CD4-positive, alpha-beta T cell (primary cell): ENCODE results near the gene MPIG6B. TPM values are rescaled to one million over a fixed set of nuclear protein-coding genes. Genes with fewer than 3 reads are reported as not detected.

ENCODE experiments used
- ATAC-seq: fragments of 200-7000 bp; cut with Tn5 transposase; one replicate; pipeline ENCODE4 v1.10.0; 2022; ENCODE audit warnings: mild to moderate bottlenecking; ENCODE audit not compliant: poor library complexity
- CTCF ChIA-PET: fragments of 350-600 bp; sonication (Branson Sonifier 250); formaldehyde crosslinking; loops from one replicate; lab custom pipeline; 2021; ENCODE audit warnings: antibody characterized with exemption, inconsistent platforms; lab: Charles Lee
- POLR2A ChIA-PET: fragments of 350-600 bp; sonication (Branson Sonifier 250); formaldehyde crosslinking; loops from one replicate; lab custom pipeline; 2021; ENCODE audit warnings: antibody characterized with exemption, inconsistent platforms; lab: Charles Lee
- DNase-seq, 14 experiments: peaks; one replicate each; pipeline ENCODE4 v3.0.0-alpha.2; 2013 to 2020; ENCODE audit warnings: mixed read lengths in 2 of 14
- H3K27ac ChIP-seq, 2 donors: one replicate each; pipeline versions ENCODE4 v1.5.1 to v1.7.0; 2013; ENCODE audit warnings: low read length in 2 of 2, low read depth in 1 of 2, mild to moderate bottlenecking in 1 of 2
- H3K27me3 ChIP-seq, 2 experiments: 1 replicate in 1 of 2; 2 replicates in 1 of 2; pipeline versions ENCODE4 v1.6.1 to v1.7.0; 2013; ENCODE audit warnings: low read length in 2 of 2, control low read depth in 1 of 2, mild to moderate bottlenecking in 1 of 2, moderate library complexity in 1 of 2; ENCODE audit not compliant: insufficient read depth in 2 of 2, control insufficient read depth in 1 of 2
- H3K36me3 ChIP-seq: one replicate; pipeline ENCODE4 v1.6.1; 2013; ENCODE audit warnings: low read length, control low read depth; ENCODE audit not compliant: insufficient read depth
- H3K4me1 ChIP-seq: one replicate; pipeline ENCODE4 v1.6.1; 2013; ENCODE audit warnings: low read length, control low read depth; ENCODE audit not compliant: insufficient read depth
- H3K4me3 ChIP-seq: one replicate; pipeline ENCODE4 v1.5.1; 2013; ENCODE audit warnings: mild to moderate bottlenecking, low read length, moderate library complexity
- H3K9me3 ChIP-seq, 2 experiments: 1 replicate in 1 of 2; 2 replicates in 1 of 2; pipeline versions ENCODE4 v1.6.1 to v1.7.0; 2013; ENCODE audit warnings: low read length in 2 of 2, mild to moderate bottlenecking in 2 of 2, control low read depth in 1 of 2, moderate library complexity in 1 of 2; ENCODE audit not compliant: control insufficient read depth in 1 of 2, insufficient read depth in 1 of 2
- H3K27ac Mint-ChIP-seq: one replicate; pipeline ENCODE4 v1.8.0; 2020; ENCODE audit warnings: mixed read lengths
- H3K27me3 Mint-ChIP-seq: one replicate; pipeline ENCODE4 v1.8.0; 2021; ENCODE audit warnings: mixed read lengths
- H3K36me3 Mint-ChIP-seq: one replicate; pipeline ENCODE4 v1.8.0; 2021; ENCODE audit warnings: low read depth, mixed read lengths
- H3K4me1 Mint-ChIP-seq: one replicate; pipeline ENCODE4 v1.8.0; 2021; ENCODE audit warnings: low read depth, mixed read lengths
- H3K4me3 Mint-ChIP-seq: one replicate; pipeline ENCODE4 v1.8.0; 2020; ENCODE audit warnings: mild to moderate bottlenecking, mixed read lengths
- H3K9me3 Mint-ChIP-seq: one replicate; pipeline ENCODE4 v1.8.0; 2020; ENCODE audit warnings: mixed read lengths
- intact Hi-C, 2 experiments: fragments of 100-400 bp; cut with DNase I in 1 of 2; cut with micrococcal nuclease in 1 of 2; formaldehyde crosslinking; loops; one replicate each; pipeline versions ENCODE4 v1.15.1 to v1.9.0; 2023 to 2025; cut with DNase I, micrococcal nuclease
- total RNA-seq, 174 experiments: library from RNA in 2 of 174; stranded (reverse) in 2 of 174; gene quantifications; one replicate each; pipeline ENCODE4 v1.2.3 and lab custom pipeline; 2021 to 2026
- TF ChIP-seq, protein P1 (sequence below): fragments of 200-600 bp; IDR thresholded peaks from one replicate; pipeline ENCODE4 v1.8.0; 2022; ENCODE audit warnings: antibody characterized with exemption, mild to moderate bottlenecking

The MPIG6B gene
- total RNA-seq, 2 experiments from 2014 or later, result 0.11 to 0.17 TPM

DNA sequence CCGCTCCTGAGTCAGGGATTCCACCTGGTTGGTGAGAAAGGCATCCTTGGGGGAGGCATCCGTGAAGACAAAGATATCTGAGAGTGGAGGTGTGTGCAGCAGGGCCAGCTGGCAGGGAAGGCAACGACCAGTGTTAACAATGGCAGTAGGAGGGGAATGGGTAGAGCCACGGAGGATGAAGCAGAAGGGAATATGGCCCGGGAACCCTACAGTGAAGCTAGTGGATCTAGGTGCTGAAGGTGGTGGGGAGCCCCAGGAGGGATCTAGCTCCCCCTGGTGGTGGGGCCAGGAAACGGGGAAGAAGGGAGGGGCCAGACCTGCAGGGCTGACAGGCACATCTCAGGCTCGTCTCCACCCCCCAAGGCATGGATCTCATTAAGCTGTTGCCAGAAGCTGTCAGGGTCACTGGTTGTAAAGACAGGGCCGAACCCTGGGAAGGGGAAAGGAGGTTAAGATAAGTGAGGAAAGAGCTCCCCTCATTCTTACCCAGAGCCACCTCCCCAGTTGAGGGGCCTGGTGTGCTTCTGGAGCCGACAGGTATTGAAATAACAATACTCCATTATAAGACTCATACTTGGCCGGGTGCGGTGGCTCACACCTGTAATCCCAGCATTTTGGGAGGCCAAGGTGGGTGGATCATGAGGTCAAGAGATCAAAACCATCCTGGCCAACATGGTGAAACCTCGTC lies 46.7 kb downstream of the MPIG6B start:
- POLR2A ChIA-PET, result interaction anchor here (0.8 to 2.0 kb wide), 8 partner anchors 25 to 67 kb away, joined by 3 to 9 read pairs (median 4); partner anchors contain the start of genes ABHD16A, CLIC1, DDAH2 and HSPA1A
- peaks cover 27% of the 10 kb centered on the region for H3K4me1 Mint-ChIP-seq
- intact Hi-C loops, result loop anchor here (1.0 to 2.0 kb wide), 2 partner anchors 41 kb away; partner anchors contain the start of gene DDAH2 (in 2 of the 2)

GRCh38 chr6:31770860-31771259 lies 47.7 kb downstream of the MPIG6B start:
- ChIA-PET CTCF (interaction anchor here (0.6 to 1.7 kb wide), 7 partner anchors 27 to 391 kb away, joined by 3 to 34 read pairs (median 4); partner anchors contain the start of genes DDAH2 and MSH5), POLR2A (interaction anchor here (1.2 to 2.0 kb wide), 6 partner anchors 24 to 68 kb away, joined by 3 to 9 read pairs (median 6); partner anchors contain the start of genes ABHD16A, DDAH2, LSM2 and MSH5)
- intact Hi-C loops, result no loop called here
- H3K36me3 ChIP-seq, result no peaks in the 10 kb centered on the region
- H3K27ac Mint-ChIP-seq, result peak overlapping the region; percentile 36
- TF ChIP-seq, protein P1, sequence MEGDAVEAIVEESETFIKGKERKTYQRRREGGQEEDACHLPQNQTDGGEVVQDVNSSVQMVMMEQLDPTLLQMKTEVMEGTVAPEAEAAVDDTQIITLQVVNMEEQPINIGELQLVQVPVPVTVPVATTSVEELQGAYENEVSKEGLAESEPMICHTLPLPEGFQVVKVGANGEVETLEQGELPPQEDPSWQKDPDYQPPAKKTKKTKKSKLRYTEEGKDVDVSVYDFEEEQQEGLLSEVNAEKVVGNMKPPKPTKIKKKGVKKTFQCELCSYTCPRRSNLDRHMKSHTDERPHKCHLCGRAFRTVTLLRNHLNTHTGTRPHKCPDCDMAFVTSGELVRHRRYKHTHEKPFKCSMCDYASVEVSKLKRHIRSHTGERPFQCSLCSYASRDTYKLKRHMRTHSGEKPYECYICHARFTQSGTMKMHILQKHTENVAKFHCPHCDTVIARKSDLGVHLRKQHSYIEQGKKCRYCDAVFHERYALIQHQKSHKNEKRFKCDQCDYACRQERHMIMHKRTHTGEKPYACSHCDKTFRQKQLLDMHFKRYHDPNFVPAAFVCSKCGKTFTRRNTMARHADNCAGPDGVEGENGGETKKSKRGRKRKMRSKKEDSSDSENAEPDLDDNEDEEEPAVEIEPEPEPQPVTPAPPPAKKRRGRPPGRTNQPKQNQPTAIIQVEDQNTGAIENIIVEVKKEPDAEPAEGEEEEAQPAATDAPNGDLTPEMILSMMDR, result no peak
- H3K27me3 ChIP-seq, result no peaks in the 10 kb centered on the region
- H3K27me3 Mint-ChIP-seq, result no peaks in the 10 kb centered on the region
- no peaks in the 10 kb centered on the region for H3K36me3 Mint-ChIP-seq
- peaks cover 59% of the 10 kb centered on the region for H3K4me1 ChIP-seq
- DNase-seq, result no peak
- H3K27ac ChIP-seq, result no peak overlapping the region
- H3K9me3 Mint-ChIP-seq, result no peaks in the 10 kb centered on the region
- H3K4me3 Mint-ChIP-seq, result no peak overlapping the region
- peaks cover 34% of the 10 kb centered on the region for H3K4me1 Mint-ChIP-seq
- H3K9me3 ChIP-seq, result no peaks in the 10 kb centered on the region
- no peak for ATAC-seq
- no peak overlapping the region for H3K4me3 ChIP-seq

More for the DNA sequence above, 46.7 kb downstream of the MPIG6B start:
- Mint-ChIP-seq H3K9me3 (no peaks in the 10 kb centered on the region), H3K4me3 (peak overlapping the region; percentile 48), H3K27me3 (no peaks in the 10 kb centered on the region), H3K27ac (no peak overlapping the region), H3K36me3 (no peaks in the 10 kb centered on the region)
- no peaks in the 10 kb centered on the region for H3K9me3 ChIP-seq
- no peak overlapping the region for H3K27ac ChIP-seq
- CTCF ChIA-PET, result interaction anchor here (0.7 to 1.7 kb wide), 19 partner anchors 8 to 147 kb away, joined by 3 to 34 read pairs (median 4); partner anchors contain the start of genes DDAH2, LSM2 and MSH5
- no peaks in the 10 kb centered on the region for H3K36me3 ChIP-seq
- ATAC-seq (peak; percentile 79), DNase-seq (peak; percentile 66 to 89 (median 75))
- no peak overlapping the region for H3K4me3 ChIP-seq
- peaks cover 49% of the 10 kb centered on the region for H3K4me1 ChIP-seq
- TF ChIP-seq, protein P1, result peak; percentile 63
- H3K27me3 ChIP-seq, result no peaks in the 10 kb centered on the region

- no peak overlapping the region for H3K27ac ChIP-seq
- H3K27me3 ChIP-seq, result no peaks in the 10 kb centered on the region
- Mint-ChIP-seq H3K36me3 (no peaks in the 10 kb centered on the region), H3K27me3 (no peaks in the 10 kb centered on the region), H3K4me3 (peak overlapping the region; percentile 65), H3K27ac (peak overlapping the region; percentile 42), H3K9me3 (no peaks in the 10 kb centered on the region), H3K4me1 (peaks cover 40% of the 10 kb centered on the region)
- no peaks in the 10 kb centered on the region for H3K9me3 ChIP-seq
- H3K36me3 ChIP-seq, result no peaks in the 10 kb centered on the region
- CTCF ChIA-PET, result interaction anchor here (0.9 to 1.3 kb wide), 2 partner anchors 43 to 226 kb away, joined by 3 to 4 read pairs; partner anchors contain the start of genes ATP6V1G2 and DDAH2
- POLR2A ChIA-PET, result interaction anchor here (0.6 to 0.9 kb wide), 3 partner anchors 24 to 43 kb away, joined by 3 to 5 read pairs (median 5); partner anchors contain the start of gene DDAH2
- peaks cover 70% of the 10 kb centered on the region for H3K4me1 ChIP-seq
- H3K4me3 ChIP-seq, result no peak overlapping the region
- intact Hi-C loops, result loop anchor here in 1 of 2 experiments (2.0 kb wide), 1 partner anchor 33 kb away; no protein-coding TSS in a partner anchor
- ATAC-seq (peak; percentile 31), DNase-seq (peak in 3 of 14 experiments; percentile 24 to 50 (median 36))
- TF ChIP-seq, protein P1, result no peak
Observed at GRCh38 chr6:31771992-31772358, 48.8 kb downstream of the MPIG6B start.
